Measurements from ENCODE around the gene CSGALNACT2. TPM values are rescaled to one million over a fixed set of nuclear protein-coding genes. Genes with fewer than 3 reads are reported as not detected.

Gene CSGALNACT2
- total and polyA plus RNA-seq, 2 experiments from 2014 or later = 17.4 to 27.8 TPM

- Histone ChIP-seq H3F3A (ENCODE audit: insufficient read depth) (no peaks in the 10 kb centered on the region), H4K20me1 (ENCODE audit: insufficient read depth) (no peaks in the 10 kb centered on the region), H3K4me1 (ENCODE audit: insufficient read depth) (no peaks in the 10 kb centered on the region), H2AFZ (no peak overlapping the region), H3K9me2 (ENCODE audit: insufficient read depth) (no peaks in the 10 kb centered on the region), H3K4me2 (ENCODE audit: unreplicated experiment) (no peak overlapping the region), H3K27ac (no peak overlapping the region), H3K4me3 (no peak overlapping the region), H3K79me2 (ENCODE audit: insufficient read depth) (no peaks in the 10 kb centered on the region), H3K36me3 (ENCODE audit: low read depth) (no peaks in the 10 kb centered on the region), H3K9me3 (ENCODE audit: low read depth) (no peaks in the 10 kb centered on the region), H3K27me3 (replicated peaks; ENCODE audit: insufficient read depth) (no peaks in the 10 kb centered on the region; the same call in 1 of the 2 replicates), H3K9ac (no peak overlapping the region)
- no peak for TF ChIP-seq EZH2phosphoT487 (IDR thresholded peaks at IDR 0.05; ENCODE audit: insufficient read depth, low read depth)
- no peak for TF ChIP-seq EZH2 (IDR thresholded peaks at IDR 0.05; ENCODE audit: insufficient read depth, poor library complexity, severe bottlenecking)
- DNase-seq = no peak
- 79 to 85% methylated on average over 19 of the region's 19 CpGs for WGBS, 2 experiments (ENCODE audit: low coverage in 1 of 2, low lambda C conversion rate in 2 of 2, missing lambda C conversion rate in 2 of 2)
- in situ Hi-C loops (cut with MboI) = no loop called here
Measured at GRCh38 chr10:43120116-43120928, 17.9 kb upstream of the CSGALNACT2 start.

- H3K27ac ChIP-seq = no peak overlapping the region
- no peaks in the 10 kb centered on the region for H3K79me2 ChIP-seq (ENCODE audit: insufficient read depth)
- no peaks in the 10 kb centered on the region for H3K4me1 ChIP-seq (ENCODE audit: insufficient read depth)
- TF ChIP-seq EZH2phosphoT487 (IDR thresholded peaks at IDR 0.05; ENCODE audit: insufficient read depth, low read depth) = no peak
- no peak for TF ChIP-seq EZH2 (IDR thresholded peaks at IDR 0.05; ENCODE audit: insufficient read depth, poor library complexity, severe bottlenecking)
- no peak overlapping the region for H3K4me3 ChIP-seq
- in situ Hi-C loops (cut with MboI) = no loop called here
- H3K9ac ChIP-seq = no peak overlapping the region
- no peaks in the 10 kb centered on the region for H3F3A ChIP-seq (ENCODE audit: insufficient read depth)
- 62 to 73% methylated on average over 3 of the region's 3 CpGs for WGBS, 2 experiments (ENCODE audit: low coverage in 1 of 2, low lambda C conversion rate in 2 of 2, missing lambda C conversion rate in 2 of 2)
- H2AFZ ChIP-seq = no peak overlapping the region
- no peaks in the 10 kb centered on the region; the same call in 1 of the 2 replicates for H3K27me3 ChIP-seq (replicated peaks; ENCODE audit: insufficient read depth)
- no peak for DNase-seq
- no peaks in the 10 kb centered on the region for H3K9me3 ChIP-seq (ENCODE audit: low read depth)
- H3K36me3 ChIP-seq (ENCODE audit: low read depth) = no peaks in the 10 kb centered on the region
- no peaks in the 10 kb centered on the region for H3K9me2 ChIP-seq (ENCODE audit: insufficient read depth)
- H3K4me2 ChIP-seq (ENCODE audit: unreplicated experiment) = no peak overlapping the region
- H4K20me1 ChIP-seq (ENCODE audit: insufficient read depth) = no peaks in the 10 kb centered on the region
Measured at GRCh38 chr10:43120929-43121314, 17.3 kb upstream of the CSGALNACT2 start.

- no peak overlapping the region for H3K4me2 ChIP-seq (ENCODE audit: unreplicated experiment)
- no peaks in the 10 kb centered on the region for H3K79me2 ChIP-seq (ENCODE audit: insufficient read depth)
- H3K4me1 ChIP-seq (ENCODE audit: insufficient read depth) = no peaks in the 10 kb centered on the region
- H3F3A ChIP-seq (ENCODE audit: insufficient read depth) = no peaks in the 10 kb centered on the region
- H3K27me3 ChIP-seq (replicated peaks; ENCODE audit: insufficient read depth) = no peaks in the 10 kb centered on the region; the same call in 1 of the 2 replicates
- H3K36me3 ChIP-seq (ENCODE audit: low read depth) = no peaks in the 10 kb centered on the region
- no peak for DNase-seq
- 82 to 100% methylated on average over 1 of the region's 1 CpG for WGBS, 2 experiments (ENCODE audit: low coverage in 1 of 2, low lambda C conversion rate in 2 of 2, missing lambda C conversion rate in 2 of 2)
- in situ Hi-C loops (cut with MboI) = no loop called here
- no peak overlapping the region for H3K27ac ChIP-seq
- no peaks in the 10 kb centered on the region for H3K9me2 ChIP-seq (ENCODE audit: insufficient read depth)
- no peak overlapping the region for H3K4me3 ChIP-seq
- H4K20me1 ChIP-seq (ENCODE audit: insufficient read depth) = no peaks in the 10 kb centered on the region
- H3K9ac ChIP-seq = no peak overlapping the region
- TF ChIP-seq EZH2phosphoT487 (IDR thresholded peaks at IDR 0.05; ENCODE audit: insufficient read depth, low read depth) (no peak), EZH2 (IDR thresholded peaks at IDR 0.05; ENCODE audit: insufficient read depth, poor library complexity, severe bottlenecking) (no peak)
- no peaks in the 10 kb centered on the region for H3K9me3 ChIP-seq (ENCODE audit: low read depth)
- no peak overlapping the region for H2AFZ ChIP-seq
Measured at GRCh38 chr10:43121444-43121843, 16.8 kb upstream of the CSGALNACT2 start.

GRCh38 chr10:43122096-43122495 is 16.1 kb upstream of the CSGALNACT2 start:
- Histone ChIP-seq H3K9me3 (ENCODE audit: low read depth) (no peaks in the 10 kb centered on the region), H3K27me3 (replicated peaks; ENCODE audit: insufficient read depth) (no peaks in the 10 kb centered on the region; the same call in 1 of the 2 replicates), H3F3A (ENCODE audit: insufficient read depth) (no peaks in the 10 kb centered on the region), H4K20me1 (ENCODE audit: insufficient read depth) (no peaks in the 10 kb centered on the region), H3K9ac (no peak overlapping the region), H3K9me2 (ENCODE audit: insufficient read depth) (no peaks in the 10 kb centered on the region), H3K36me3 (ENCODE audit: low read depth) (no peaks in the 10 kb centered on the region), H2AFZ (no peak overlapping the region), H3K79me2 (ENCODE audit: insufficient read depth) (no peaks in the 10 kb centered on the region), H3K4me3 (no peak overlapping the region), H3K27ac (no peak overlapping the region), H3K4me1 (ENCODE audit: insufficient read depth) (no peaks in the 10 kb centered on the region), H3K4me2 (ENCODE audit: unreplicated experiment) (no peak overlapping the region)
- in situ Hi-C loops (cut with MboI) = no loop called here
- 87 to 93% methylated on average over 3 to 4 of the region's 4 CpGs for WGBS, 2 experiments (ENCODE audit: low coverage in 1 of 2, low lambda C conversion rate in 2 of 2, missing lambda C conversion rate in 2 of 2)
- DNase-seq = no peak
- no peak for TF ChIP-seq EZH2phosphoT487 (IDR thresholded peaks at IDR 0.05; ENCODE audit: insufficient read depth, low read depth)
- no peak for TF ChIP-seq EZH2 (IDR thresholded peaks at IDR 0.05; ENCODE audit: insufficient read depth, poor library complexity, severe bottlenecking)

All from GM23248 (cell line).